H1 (cell line): ENCODE results near the gene TEDC1. TPM values are rescaled to one million over a fixed set of nuclear protein-coding genes. Genes with fewer than 3 reads are reported as not detected.

ENCODE experiments used
- CTCF ChIA-PET: fragments of 300-600 bp; sonication (Branson Sonifier 250); formaldehyde crosslinking; loops from one replicate; lab custom pipeline; 2021; ENCODE audit not compliant: partially characterized antibody; lab: Charles Lee
- POLR2A ChIA-PET: fragments of 300-600 bp; sonication (Branson Sonifier 250); formaldehyde crosslinking; loops from one replicate; lab custom pipeline; 2021; ENCODE audit warnings: inconsistent platforms; ENCODE audit not compliant: partially characterized antibody; lab: Charles Lee
- DNase-seq, 2 experiments: peaks; one replicate each; pipeline versions ENCODE4 v3.0.0 to v3.0.0-alpha.2; 2010 to 2022; ENCODE audit warnings: low spot score in 2 of 2, low read depth in 1 of 2, mixed read lengths in 1 of 2
- FAIRE-seq: peaks from 2 replicates; lab custom pipeline; 2011; peaks lifted over from hg19 to GRCh38; lab: Jason Lieb, UNC
- H2AFZ ChIP-seq: 2 replicates; pipeline ENCODE4 v1.8.1; 2012; ENCODE audit warnings: low read length, inconsistent platforms
- H2AK5ac ChIP-seq: 2 replicates; pipeline ENCODE4 v1.6.1; 2013; ENCODE audit warnings: low read depth, low read length
- H2BK120ac ChIP-seq: replicated peaks from 2 replicates; pipeline ENCODE3; 2013; ENCODE audit warnings: low read depth, low read length, inconsistent platforms
- H2BK12ac ChIP-seq: 2 replicates; pipeline ENCODE4 v1.6.1; 2013; ENCODE audit warnings: low read depth, low read length
- H2BK15ac ChIP-seq: 2 replicates; pipeline ENCODE4 v1.6.1; 2013; ENCODE audit warnings: low read length
- H2BK20ac ChIP-seq: 2 replicates; pipeline ENCODE4 v1.6.1; 2013; ENCODE audit warnings: low read length
- H2BK5ac ChIP-seq: 2 replicates; pipeline ENCODE4 v1.6.1; 2013; ENCODE audit warnings: low read depth, low read length
- H3K14ac ChIP-seq: 2 replicates; pipeline ENCODE4 v1.6.1; 2013; ENCODE audit warnings: inconsistent platforms; ENCODE audit not compliant: insufficient read length
- H3K18ac ChIP-seq: 2 replicates; pipeline ENCODE4 v1.6.1; 2013; ENCODE audit warnings: low read length; ENCODE audit errors: extremely low read depth
- H3K23ac ChIP-seq: 2 replicates; pipeline ENCODE4 v1.6.1; 2013; ENCODE audit warnings: inconsistent platforms; ENCODE audit not compliant: insufficient read length
- H3K23me2 ChIP-seq: 2 replicates; pipeline ENCODE4 v1.6.1; 2013; ENCODE audit warnings: low read depth, low read length
- H3K27ac ChIP-seq: 2 replicates; pipeline ENCODE4 v1.6.1; 2011; ENCODE audit warnings: low read depth, low read length, inconsistent platforms
- H3K27me3 ChIP-seq, 4 experiments: replicated peaks in 1 of 4; 1 replicate in 1 of 4; 2 replicates in 3 of 4; pipeline versions ENCODE4 v1.6.1 to v1.8.1; 2011 to 2013; ENCODE audit warnings: low read length in 3 of 4, mild to moderate bottlenecking in 3 of 4, inconsistent platforms in 2 of 4, mixed read lengths in 2 of 4, moderate library complexity in 1 of 4; ENCODE audit not compliant: control insufficient read depth in 3 of 4, insufficient read depth in 3 of 4; ENCODE audit errors: extremely low read depth in 1 of 4
- H3K36me3 ChIP-seq, 4 experiments: 2 replicates each; pipeline versions ENCODE4 v1.6.1 to v1.8.1; 2011 to 2013; ENCODE audit warnings: mild to moderate bottlenecking in 4 of 4, low read length in 3 of 4, moderate library complexity in 2 of 4, control low read depth in 1 of 4, inconsistent platforms in 1 of 4; ENCODE audit not compliant: insufficient read depth in 4 of 4, control insufficient read depth in 2 of 4
- H3K4ac ChIP-seq: replicated peaks from 2 replicates; pipeline ENCODE3; 2013; ENCODE audit warnings: low read length, low read depth, mixed read lengths, inconsistent platforms; ENCODE audit not compliant: insufficient read length
- H3K4me1 ChIP-seq, 4 experiments: replicated peaks in 1 of 4; 1 replicate in 1 of 4; 2 replicates in 3 of 4; pipeline versions ENCODE4 v1.6.1 to v1.8.1; 2011 to 2013; ENCODE audit warnings: low read length in 3 of 4, inconsistent platforms in 2 of 4, mixed read lengths in 1 of 4; ENCODE audit not compliant: insufficient read depth in 4 of 4, control insufficient read depth in 3 of 4
- H3K4me2 ChIP-seq, 2 experiments: 2 replicates each; pipeline versions ENCODE4 v1.6.1 to v1.8.1; 2011 to 2013; ENCODE audit warnings: low read depth in 2 of 2, low read length in 2 of 2, control low read depth in 1 of 2, inconsistent platforms in 1 of 2, mild to moderate bottlenecking in 1 of 2; ENCODE audit not compliant: insufficient read depth in 1 of 2
- H3K4me3 ChIP-seq, 4 experiments: fragments of 200-600, 300-600 bp in 1 of 4; sonication (generic), shearing (Covaris generic), sonication (Bioruptor Twin) in 1 of 4; 2 replicates each; pipeline versions ENCODE4 v1.5.1 to v1.8.1; 2011 to 2016; ENCODE audit warnings: low read length in 4 of 4, low read depth in 3 of 4, control low read depth in 2 of 4, inconsistent platforms in 2 of 4, mild to moderate bottlenecking in 2 of 4, mixed read lengths in 1 of 4, moderate library complexity in 1 of 4; ENCODE audit not compliant: insufficient read depth in 2 of 4; ENCODE audit errors: extremely low read depth in 1 of 4
- H3K56ac ChIP-seq: replicated peaks from 2 replicates; pipeline ENCODE3; 2013; ENCODE audit warnings: low read depth, mild to moderate bottlenecking, mixed read lengths, low read length, inconsistent platforms; ENCODE audit not compliant: insufficient read length
- H3K79me1 ChIP-seq: 2 replicates; pipeline ENCODE4 v1.6.1; 2013; ENCODE audit warnings: low read depth, low read length, control low read depth
- H3K79me2 ChIP-seq, 2 experiments: 2 replicates each; pipeline versions ENCODE4 v1.6.1 to v1.8.1; 2012 to 2013; ENCODE audit warnings: low read length in 2 of 2, mild to moderate bottlenecking in 2 of 2, inconsistent platforms in 1 of 2; ENCODE audit not compliant: insufficient read depth in 2 of 2, control insufficient read depth in 1 of 2
- H3K9ac ChIP-seq, 4 experiments: replicated peaks in 1 of 4; 1 replicate in 1 of 4; 2 replicates in 3 of 4; pipeline versions ENCODE4 v1.6.1 to v1.8.1; 2011 to 2013; ENCODE audit warnings: low read depth in 3 of 4, low read length in 3 of 4, control low read depth in 2 of 4, mild to moderate bottlenecking in 2 of 4, moderate library complexity in 2 of 4, inconsistent platforms in 1 of 4; ENCODE audit errors: extremely low read depth in 1 of 4
- H3K9me3 ChIP-seq, 2 experiments: 2 replicates each; pipeline versions ENCODE4 v1.6.1 to v1.8.1; 2012 to 2013; ENCODE audit warnings: mild to moderate bottlenecking in 2 of 2, moderate library complexity in 2 of 2, control low read depth in 1 of 2, inconsistent platforms in 1 of 2, low read depth in 1 of 2, low read length in 1 of 2, mixed read lengths in 1 of 2; ENCODE audit not compliant: insufficient read depth in 2 of 2
- H4K20me1 ChIP-seq, 2 experiments: replicated peaks in 1 of 2; 2 replicates each; pipeline versions ENCODE3 to v1.8.1; 2011 to 2013; ENCODE audit warnings: inconsistent platforms in 2 of 2, low read length in 2 of 2, mild to moderate bottlenecking in 1 of 2; ENCODE audit not compliant: insufficient read depth in 2 of 2, control insufficient read depth in 1 of 2
- H4K5ac ChIP-seq: 2 replicates; pipeline ENCODE4 v1.6.1; 2013; ENCODE audit warnings: low read length, low read depth, mixed read lengths, inconsistent platforms; ENCODE audit not compliant: insufficient read length
- H4K8ac ChIP-seq: 2 replicates; pipeline ENCODE4 v1.8.0; 2013; ENCODE audit warnings: mild to moderate bottlenecking, moderate library complexity, low read length, inconsistent platforms; ENCODE audit not compliant: insufficient read depth; ENCODE audit errors: extremely low read depth
- H4K91ac ChIP-seq: replicated peaks from 2 replicates; pipeline ENCODE3; 2013; ENCODE audit warnings: low read length, mixed read lengths, inconsistent platforms; ENCODE audit not compliant: insufficient read length
- CBX5 ChIP-seq: fragments of 300-800, 300-1000 bp; sonication (generic); IDR thresholded peaks from 2 replicates; pipeline ENCODE4 v1.7.1; 2016; ENCODE audit warnings: antibody characterized with exemption, low read length, low read depth
- NRF1 ChIP-seq: IDR thresholded peaks from 2 replicates; pipeline ENCODE4 v1.6.1; 2011; ENCODE audit warnings: mild to moderate bottlenecking, low read depth, low read length, improper control_type of control experiment
- TAF1 ChIP-seq: IDR thresholded peaks from 2 replicates; pipeline ENCODE4 v1.6.1; 2011; ENCODE audit warnings: mild to moderate bottlenecking, low read depth, low read length
- whole genome bisulfite sequencing, 2 experiments: shearing (Covaris generic) in 1 of 2; methylation state at CpG; one replicate each; pipeline versions ENCODE4 v1.1.6 to v1.1.7; 2013 to 2015; ENCODE audit warnings: low lambda C conversion rate in 2 of 2, mixed read lengths in 2 of 2, inconsistent platforms in 1 of 2, low coverage in 1 of 2, missing lambda C conversion rate in 1 of 2; ENCODE audit not compliant: insufficient replicate concordance in 2 of 2, insufficient coverage in 1 of 2, insufficient read length in 1 of 2; ENCODE audit errors: extremely low coverage in 1 of 2, missing lambda C conversion rate in 1 of 2; 5-methylcytosine and 5-hydroxymethylcytosine counted together
- polyA plus RNA-seq, 7 experiments: library from polyadenylated mRNA; depleted of rRNA in 3 of 7; stranded (reverse) in 5 of 7; unstranded in 2 of 7; fragments of >200 nt in 5 of 7; fragments of 200-250 nt in 2 of 7; gene quantifications; 1 replicate in 5 of 7; 2 replicates in 1 of 7; 4 replicates in 1 of 7; pipeline versions ENCODE4 v1.2.1 to v1.2.3, GENCODE V29; 2011 to 2013; ENCODE audit warnings: missing spikeins in 2 of 7, mixed read lengths in 2 of 7
- total RNA-seq: library from RNA; stranded (reverse); fragmentation: NEBNext Ultra II Directional; extraction: Animal tissue kit (Norgen Biotek cat#: 25700); gene quantifications from 2 replicates; pipeline ENCODE4 v1.2.1, GENCODE V29; 2021

The TEDC1 gene
- total and polyA plus RNA-seq, 2 of the 8 experiments (the other 6 are each of a cell fraction or from before 2014, with no cell fraction given), result 5.6 to 14.8 TPM

DNA sequence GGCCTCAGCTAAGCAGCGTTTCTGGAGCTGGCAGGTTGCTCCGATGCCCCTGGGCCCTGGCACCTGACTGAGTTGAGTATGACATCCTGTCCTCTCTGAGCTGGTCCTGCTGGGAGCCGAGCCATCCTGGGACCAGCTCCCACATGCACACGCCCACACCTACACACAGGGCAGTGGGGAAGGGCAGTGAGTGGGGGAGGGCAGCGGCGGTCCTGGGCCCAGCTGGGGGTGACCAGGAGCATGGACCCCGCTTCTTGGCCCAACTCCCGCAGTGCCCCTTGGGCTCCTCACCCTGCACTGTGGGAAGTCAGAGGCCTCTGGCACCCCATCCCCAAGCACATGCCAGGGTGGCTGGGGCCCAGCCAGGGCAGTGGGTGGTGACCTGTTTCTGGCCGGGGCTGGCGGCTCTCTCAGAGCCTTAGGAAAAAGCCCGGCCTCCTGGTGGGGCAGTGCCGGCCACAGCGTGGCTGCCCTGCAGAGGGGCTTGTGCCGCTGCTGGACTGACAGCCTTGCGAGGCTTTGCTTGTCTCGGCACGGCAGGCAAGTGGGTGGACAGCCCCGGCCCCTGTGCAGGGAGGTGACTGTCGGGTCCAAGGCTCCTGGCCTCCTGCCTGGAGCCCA is 22.3 kb upstream of the TEDC1 start:
- H2BK20ac ChIP-seq, result no peak overlapping the region
- no peak overlapping the region for H2BK5ac ChIP-seq
- H3K79me1 ChIP-seq, result no peaks in the 10 kb centered on the region
- peaks cover 0 to 6% (median 0%) of the 10 kb centered on the region in 4 experiments; a peak in 1 of 7 replicates for H3K27me3 ChIP-seq
- H4K20me1 ChIP-seq, result peaks cover 11 to 42% of the 10 kb centered on the region in 2 experiments
- H3K4ac ChIP-seq, result no peak overlapping the region
- H3K36me3 ChIP-seq, result peaks cover 11 to 56% (median 23%) of the 10 kb centered on the region in 4 experiments; a peak in 7 of 8 replicates
- H3K4me2 ChIP-seq, result no peak overlapping the region
- no peak overlapping the region for H3K27ac ChIP-seq
- DNase-seq, result no peak
- CTCF ChIA-PET, result interaction anchor here (0.9 to 5.3 kb wide), 8 partner anchors 14 to 36 kb away, joined by 3 to 70 read pairs (median 9); no protein-coding TSS in a partner anchor
- no peak overlapping the region for H3K14ac ChIP-seq
- H2BK12ac ChIP-seq, result no peak overlapping the region
- H3K56ac ChIP-seq, result no peak overlapping the region
- peaks cover 2% of the 10 kb centered on the region; the same call in 1 of the 2 replicates for H3K23me2 ChIP-seq
- H2BK15ac ChIP-seq, result no peak overlapping the region
- no peak overlapping the region for H4K91ac ChIP-seq
- H2AFZ ChIP-seq, result no peak overlapping the region
- POLR2A ChIA-PET, result interaction anchor here (1.0 to 4.2 kb wide), 4 partner anchors 11 to 36 kb away, joined by 3 to 21 read pairs (median 4); no protein-coding TSS in a partner anchor
- no peak overlapping the region for H3K4me3 ChIP-seq
- 97% methylated on average over 15 of the region's 19 CpGs; no CpG with 5 or more reads in 1 of the 2 experiments for WGBS, 2 experiments
- H4K8ac ChIP-seq, result no peak overlapping the region; the same call in 1 of the 2 replicates
- no peak overlapping the region for H2BK120ac ChIP-seq
- H3K23ac ChIP-seq, result no peak overlapping the region
- H3K9ac ChIP-seq, result no peak overlapping the region
- no peak overlapping the region for H2AK5ac ChIP-seq
- no peak overlapping the region for H3K18ac ChIP-seq
- H3K79me2 ChIP-seq, result no peaks in the 10 kb centered on the region; a peak in 1 of 4 replicates
- FAIRE-seq, result no peak
- H3K9me3 ChIP-seq, result no peaks in the 10 kb centered on the region
- H4K5ac ChIP-seq, result no peak overlapping the region
- TF ChIP-seq TAF1 (no peak), CBX5 (no peak), NRF1 (no peak)
- peaks cover 0 to 14% (median 5%) of the 10 kb centered on the region in 4 experiments; a peak in 3 of 7 replicates for H3K4me1 ChIP-seq
